ENCODE results near the gene ARSB.
"Not testable (repeated sequence)": the region's sequence is repeated elsewhere in the genome, so short reads cannot be mapped to it uniquely, and the experiment has no call there.

The ARSB gene

GRCh38 chr5:78895616-78896015, 89.5 kb downstream of the ARSB start:
- DNase-seq = peak in 1 of 2 donors; percentile 81

GRCh38 chr5:78893940-78894677, 91.0 kb downstream of the ARSB start:
- peak in 1 of 2 donors; percentile 15 for DNase-seq

DNA sequence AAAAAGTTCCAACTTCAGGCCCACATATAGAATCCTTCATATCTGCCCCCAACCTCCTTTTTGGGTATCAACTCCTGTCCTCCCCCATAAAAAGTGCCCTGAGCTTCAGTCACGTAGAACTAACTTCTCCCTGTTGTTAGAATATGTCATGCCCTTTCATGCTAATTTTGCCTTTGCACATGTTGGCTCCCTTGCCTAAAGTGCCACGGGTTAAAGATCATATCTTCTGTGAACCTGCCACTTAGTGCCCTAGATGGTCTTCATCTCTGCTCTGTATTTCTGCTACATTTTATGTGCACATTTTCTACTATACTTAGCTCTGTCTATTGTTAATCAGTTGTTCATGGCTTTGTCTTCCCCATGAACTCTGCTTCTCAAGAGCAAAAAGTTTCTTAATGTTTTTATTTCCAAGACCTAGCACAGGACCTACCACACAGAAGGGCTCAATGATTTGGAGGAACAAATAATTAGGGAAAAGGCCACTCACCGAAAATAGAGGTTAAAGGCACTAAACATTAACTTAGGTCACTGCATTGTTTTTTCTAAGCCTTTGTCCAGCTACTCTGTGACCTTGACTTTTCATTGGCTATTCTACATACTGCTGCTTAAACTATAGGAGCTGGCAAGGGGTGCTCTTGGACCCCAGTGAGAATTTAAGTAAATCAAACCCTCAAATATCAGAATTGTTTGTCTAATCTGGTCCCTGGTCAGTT, 94.3 kb downstream of the ARSB start:
- no peak for DNase-seq

- DNase-seq = peak; percentile 39 to 70
Observed at GRCh38 chr5:78889369-78890140, 95.6 kb downstream of the ARSB start.

- DNase-seq = peak; percentile 29 to 62
Observed at GRCh38 chr5:78888580-78889368, 96.3 kb downstream of the ARSB start.

DNA sequence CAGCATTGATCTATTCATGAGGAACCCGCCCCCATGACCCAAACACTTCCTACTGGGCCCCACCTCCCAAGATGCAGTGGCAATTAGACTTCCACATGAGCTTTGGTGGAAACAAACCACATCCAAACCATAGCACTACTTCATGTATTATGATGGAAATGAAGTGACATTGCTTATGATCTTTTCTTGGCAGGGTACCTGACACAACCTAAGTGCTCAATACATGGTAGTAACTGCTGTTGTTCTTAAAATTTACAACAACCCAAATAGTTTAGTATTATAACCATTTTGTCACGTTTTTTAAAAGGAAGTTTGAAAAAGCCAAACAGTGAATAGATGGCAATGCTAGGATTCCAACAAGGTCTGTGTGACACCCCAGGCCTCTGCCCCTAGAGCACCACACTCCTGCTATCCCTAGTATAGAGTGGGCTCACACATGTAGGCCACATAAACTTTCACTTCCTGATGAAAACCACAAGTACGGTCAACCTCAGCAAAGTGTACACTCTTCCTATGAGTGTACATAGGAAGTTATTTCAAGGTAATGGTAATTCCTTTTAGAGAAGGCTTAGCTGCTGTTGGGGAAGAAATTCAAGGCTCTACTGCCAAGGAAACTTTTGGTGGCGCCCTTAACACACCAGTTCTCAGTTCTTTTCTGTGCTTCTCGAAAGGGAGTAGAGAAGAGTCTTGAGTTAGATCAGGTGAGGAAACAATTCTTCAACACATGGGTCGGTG, 97.6 kb downstream of the ARSB start:
- peak in 1 of 2 donors; percentile 39 for DNase-seq

DNA sequence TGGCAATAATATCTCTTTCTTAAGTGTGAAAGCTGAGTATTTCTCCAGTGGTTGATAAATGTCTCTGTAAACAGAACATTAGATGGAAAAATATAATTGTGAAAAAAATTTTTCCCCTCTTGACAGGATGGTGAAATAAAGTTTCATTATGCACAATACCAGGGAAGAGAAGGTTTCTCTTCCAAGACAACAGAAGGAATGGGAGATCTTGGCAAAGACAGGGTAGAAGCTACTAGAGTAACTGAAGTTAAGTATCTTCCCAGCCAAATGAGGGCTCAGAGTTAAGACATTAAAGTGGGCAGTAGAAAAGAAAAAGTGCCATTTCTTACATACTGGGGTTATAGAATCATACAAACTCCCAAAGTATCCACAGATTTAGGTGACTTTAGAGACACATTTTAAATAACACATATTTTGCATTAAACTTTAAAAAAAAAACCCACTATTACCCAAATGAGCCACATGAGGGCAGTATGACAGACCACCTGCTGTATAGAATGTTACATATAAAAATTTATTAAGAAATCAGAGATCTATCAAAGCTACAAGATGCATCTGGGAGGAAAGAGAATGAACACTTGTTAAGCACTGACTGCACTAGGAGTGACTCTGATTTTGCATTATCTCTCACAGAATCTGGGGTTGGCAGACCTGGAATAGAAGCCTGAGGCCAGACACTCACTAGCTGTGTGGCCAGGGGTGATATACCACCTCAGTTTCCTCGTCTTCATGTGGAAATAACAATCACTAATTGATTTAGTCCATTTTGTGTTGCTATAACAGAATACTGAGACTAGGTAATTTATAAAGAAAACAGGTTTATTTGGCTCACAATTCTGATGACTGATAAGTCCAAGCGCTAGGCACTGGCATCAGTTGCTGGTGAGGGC, 98.5 kb downstream of the ARSB start:
- peak in 1 of 2 donors; percentile 34 for DNase-seq

GRCh38 chr5:78881884-78882283, 103.2 kb downstream of the ARSB start:
- DNase-seq = no peak

DNA sequence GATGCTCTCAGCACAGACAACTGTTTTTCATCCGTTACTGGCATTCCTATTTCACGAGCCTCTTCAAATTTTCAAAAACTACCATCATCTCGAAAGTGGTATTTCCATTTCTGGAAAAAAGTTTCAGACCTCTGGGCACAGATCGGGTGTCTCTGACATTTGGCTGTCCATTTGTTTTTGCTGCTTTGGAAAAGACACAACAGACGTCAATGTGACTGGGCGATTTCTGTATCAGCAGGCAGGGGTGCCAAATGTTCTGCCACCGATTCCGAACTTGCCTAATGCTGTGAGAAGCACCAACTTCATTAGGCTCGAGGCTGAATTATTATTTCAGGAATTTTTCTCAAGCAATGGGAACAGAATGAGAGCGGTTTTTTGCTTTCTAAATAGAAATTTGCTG, 105.6 kb downstream of the ARSB start:
- DNase-seq = no peak

- not testable (repeated sequence) for DNase-seq
Observed at GRCh38 chr5:78866076-78866475, 119.0 kb downstream of the ARSB start.

DNA sequence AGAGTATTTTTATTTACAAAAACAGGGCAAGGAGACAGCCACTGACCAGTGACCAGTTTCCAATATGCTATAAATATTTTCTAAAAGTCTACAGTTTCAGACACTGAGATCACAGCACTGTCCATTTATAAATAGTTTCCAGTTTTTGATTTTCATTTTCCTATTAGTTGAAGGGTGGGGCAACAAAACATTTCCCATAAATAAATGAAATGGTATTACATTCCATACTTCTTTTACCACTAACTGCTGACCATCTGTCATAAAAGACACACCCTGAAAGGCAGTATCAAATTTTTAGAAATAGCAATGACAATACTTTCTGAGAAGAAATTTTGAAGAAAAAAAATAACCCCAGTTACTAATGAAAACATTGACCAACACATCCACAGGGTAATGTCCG, 126.7 kb downstream of the ARSB start:
- DNase-seq = no peak

DNA sequence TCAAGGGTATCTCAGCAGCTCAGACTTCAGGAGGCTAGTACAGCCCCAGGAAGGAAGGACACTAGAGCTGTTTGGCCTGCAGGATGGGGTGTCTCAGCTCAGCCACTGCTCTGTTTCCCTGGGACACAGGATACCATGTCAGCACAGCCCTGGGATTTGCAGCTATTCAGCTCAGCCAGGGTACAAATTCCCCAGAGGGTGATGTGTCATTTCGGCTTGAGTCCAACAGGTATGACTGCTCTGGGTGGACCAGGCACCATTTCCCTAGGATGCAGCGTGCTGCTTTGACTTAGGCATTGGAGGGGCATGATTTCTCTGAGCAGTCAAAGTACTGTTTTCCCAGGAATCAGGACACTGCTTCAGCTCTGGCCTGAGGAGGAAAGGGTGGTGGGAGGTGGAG, 130.1 kb downstream of the ARSB start:
- no peak for DNase-seq

DNA sequence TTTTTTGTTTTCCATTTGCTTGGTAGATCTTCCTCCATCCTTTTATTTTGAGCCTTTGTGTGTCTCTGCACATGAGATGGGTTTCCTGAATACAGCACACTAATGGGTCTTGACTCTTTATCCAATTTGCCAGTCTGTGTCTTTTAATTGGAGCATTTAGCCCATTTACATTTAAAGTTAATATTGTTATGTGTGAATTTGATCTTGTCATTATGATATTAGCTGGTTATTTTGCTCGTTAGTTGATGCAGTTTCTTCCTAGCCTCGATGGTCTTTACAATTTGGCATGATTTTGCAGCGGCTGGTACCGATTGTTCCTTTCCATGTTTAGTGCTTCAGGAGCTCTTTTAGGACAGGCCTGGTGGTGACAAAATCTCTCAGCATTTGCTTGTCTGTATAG, 133.2 kb downstream of the ARSB start:
- DNase-seq = not testable (repeated sequence)

GRCh38 chr5:78845470-78845869, 139.6 kb downstream of the ARSB start:
- DNase-seq = no peak

DNA sequence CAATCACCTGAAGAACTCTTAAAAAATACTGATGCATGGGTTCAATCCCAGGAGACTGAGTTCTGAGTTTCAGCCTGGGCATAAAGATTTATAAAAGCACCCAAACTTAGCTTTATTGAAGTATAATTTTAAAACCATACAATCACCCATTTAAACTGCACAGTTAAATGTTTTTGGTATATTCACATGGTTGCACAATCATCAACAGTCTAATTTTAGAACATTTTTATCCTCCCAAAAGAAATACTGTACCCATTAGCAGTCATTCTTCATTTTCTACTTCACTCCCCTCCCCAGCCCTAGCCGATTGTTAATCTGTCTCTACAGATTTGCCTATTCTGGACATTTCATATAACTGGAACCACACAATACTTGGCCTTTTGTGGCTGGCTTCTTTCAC, 141.7 kb downstream of the ARSB start:
- DNase-seq = no peak

GRCh38 chr5:78841767-78842166, 143.3 kb downstream of the ARSB start:
- DNase-seq = no peak

- no peak for DNase-seq
Observed at GRCh38 chr5:78838753-78839152, 146.4 kb downstream of the ARSB start.

- DNase-seq = no peak
Observed at GRCh38 chr5:78837836-78838235, 147.3 kb downstream of the ARSB start.

GRCh38 chr5:78835176-78835575, 149.9 kb downstream of the ARSB start:
- DNase-seq = no peak

DNA sequence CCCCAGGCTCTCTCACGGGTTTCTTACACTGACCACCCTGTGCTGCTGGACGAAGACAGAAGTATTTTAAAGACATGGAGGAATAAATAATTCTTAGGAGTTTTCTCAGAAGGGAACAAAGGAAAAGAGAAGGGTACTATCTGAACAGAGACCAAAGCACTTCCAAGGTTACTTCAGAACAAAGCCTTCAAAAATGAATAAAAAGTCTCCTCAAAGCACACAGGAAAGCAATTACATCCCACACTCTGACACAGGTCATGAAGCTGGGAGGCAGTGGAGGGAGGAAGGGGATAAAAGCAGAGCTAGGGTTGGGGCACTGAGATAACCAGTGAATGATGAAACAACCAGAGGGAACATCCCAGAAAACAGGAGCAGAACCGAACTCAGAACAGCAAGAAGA, 151.8 kb downstream of the ARSB start:
- DNase-seq = no peak

GRCh38 chr5:78830528-78831046, 154.5 kb downstream of the ARSB start:
- DNase-seq = no peak

Data from inflammatory macrophage treated with lipopolysaccharide for 1 hour (primary cell).